Measurements from ENCODE around the gene MDFIC.
A peak's percentile ranks its signal among the peaks of the same experiment; 100 is the strongest.

The MDFIC gene

DNA sequence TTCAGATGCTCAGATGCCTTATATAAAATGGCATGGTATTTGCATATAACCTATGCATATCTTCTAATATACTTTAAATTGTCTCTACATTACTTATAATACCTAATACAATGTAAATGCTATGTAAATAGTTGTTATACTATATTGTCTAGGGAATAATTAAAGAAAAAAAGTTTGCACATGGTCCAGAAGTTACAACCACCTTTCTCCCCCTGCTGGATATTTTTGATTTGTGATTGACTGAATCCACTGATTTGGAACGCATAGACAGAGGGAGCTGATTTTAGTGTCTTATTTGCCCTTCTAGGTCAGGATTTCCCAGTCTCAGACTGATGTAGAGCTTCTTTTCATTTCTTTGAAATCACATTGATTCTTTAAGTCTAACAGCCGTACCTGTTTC, 31.8 kb downstream of the MDFIC start:
- no peak for DNase-seq (ENCODE audit: low read depth)

DNA sequence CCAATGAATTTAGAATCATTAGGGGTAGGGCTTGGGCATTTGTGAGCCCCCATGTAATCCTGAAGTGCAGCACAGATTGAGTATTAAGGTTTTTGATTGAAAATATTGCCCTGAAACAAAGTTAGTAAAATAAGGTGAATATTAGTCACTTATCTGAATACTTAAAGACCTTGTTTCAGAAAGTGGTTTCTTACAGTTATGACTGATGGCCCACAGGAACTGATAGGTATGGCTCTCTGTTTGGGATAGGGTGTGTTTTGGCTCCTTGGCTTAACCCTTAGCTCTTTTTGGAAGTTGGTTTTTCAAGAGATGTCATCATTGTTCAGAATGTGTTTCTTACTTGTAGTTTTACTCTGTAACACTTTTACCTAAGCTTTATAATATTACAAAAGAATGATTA, 34.8 kb downstream of the MDFIC start:
- no peak for DNase-seq (ENCODE audit: low read depth)

DNA sequence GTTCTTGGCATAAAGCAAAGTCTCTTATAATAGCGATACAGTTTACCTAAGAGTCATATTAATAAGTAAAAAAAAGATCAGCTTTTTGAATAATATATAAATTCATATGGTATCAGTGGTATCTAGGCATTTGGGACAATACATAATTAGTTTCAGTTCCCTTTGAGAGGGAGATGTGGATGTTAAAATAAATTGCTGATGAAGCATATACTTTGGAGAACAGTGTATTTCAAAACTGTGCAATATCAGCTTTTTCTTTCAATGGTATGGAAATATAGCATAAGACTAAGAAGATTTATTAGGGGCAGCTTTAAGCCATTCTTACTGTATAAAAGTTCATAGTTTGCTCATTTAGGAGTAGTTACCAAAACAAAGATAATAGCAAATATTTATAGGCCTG, 35.5 kb downstream of the MDFIC start:
- no peak for DNase-seq (ENCODE audit: low read depth)

DNA sequence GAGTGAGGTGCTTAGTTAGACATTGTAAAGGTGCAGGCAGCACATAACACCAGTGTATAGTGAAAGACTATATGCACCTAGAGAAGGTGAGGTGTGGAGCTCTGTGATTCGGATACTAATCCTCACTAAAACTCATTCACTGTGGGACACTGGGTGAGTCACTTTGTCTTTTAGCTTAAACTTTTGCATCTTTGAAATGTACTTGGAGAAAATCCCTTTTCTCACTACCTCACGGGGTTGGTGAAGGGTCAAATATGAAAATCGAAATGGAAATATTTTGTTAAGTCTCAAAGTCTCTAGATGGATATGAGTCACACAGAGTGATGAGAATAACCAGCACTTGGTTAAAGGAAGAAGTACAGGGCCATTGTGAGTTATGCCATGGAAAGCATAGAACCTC, 38.0 kb downstream of the MDFIC start:
- no peak for DNase-seq (ENCODE audit: low read depth)

DNA sequence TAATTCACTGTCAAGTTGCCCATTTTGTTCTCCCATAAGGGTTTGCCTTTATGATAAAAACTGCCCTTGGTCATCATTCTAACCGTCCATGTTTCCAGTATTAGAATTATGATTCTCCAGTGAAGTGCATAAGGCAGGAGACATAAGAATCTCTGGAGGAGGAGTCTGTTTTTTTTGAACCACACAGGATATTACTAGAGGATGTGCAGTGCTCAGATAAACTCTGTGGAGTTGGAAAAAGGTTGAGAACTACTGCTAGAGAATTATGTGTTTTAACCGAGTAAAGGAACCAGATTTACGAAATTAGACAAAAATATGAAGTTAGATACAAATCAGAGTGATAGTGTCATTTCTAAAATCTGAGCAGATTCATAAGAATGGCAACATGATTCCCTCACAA, 40.5 kb downstream of the MDFIC start:
- no peak for DNase-seq (ENCODE audit: low read depth)

DNA sequence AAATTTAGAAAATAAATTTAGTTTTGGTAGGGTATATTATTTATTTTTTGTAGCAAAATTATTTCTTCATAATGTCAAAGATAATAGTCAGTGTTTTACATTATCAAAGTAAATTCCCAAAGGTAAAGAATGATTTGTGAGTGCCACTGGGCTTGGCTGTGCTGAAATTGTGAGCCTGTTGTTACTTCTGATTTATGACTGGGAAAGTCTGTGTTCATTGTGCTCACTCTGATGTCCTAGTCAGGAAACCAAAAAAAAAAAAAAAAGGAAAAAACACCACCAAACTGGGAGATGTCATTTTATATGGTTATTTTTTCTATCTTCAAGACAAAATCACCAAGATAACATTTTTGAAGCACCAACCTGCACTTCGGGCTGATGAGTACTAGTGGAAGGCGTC, 44.3 kb downstream of the MDFIC start:
- DNase-seq (ENCODE audit: low read depth), result no peak

DNA sequence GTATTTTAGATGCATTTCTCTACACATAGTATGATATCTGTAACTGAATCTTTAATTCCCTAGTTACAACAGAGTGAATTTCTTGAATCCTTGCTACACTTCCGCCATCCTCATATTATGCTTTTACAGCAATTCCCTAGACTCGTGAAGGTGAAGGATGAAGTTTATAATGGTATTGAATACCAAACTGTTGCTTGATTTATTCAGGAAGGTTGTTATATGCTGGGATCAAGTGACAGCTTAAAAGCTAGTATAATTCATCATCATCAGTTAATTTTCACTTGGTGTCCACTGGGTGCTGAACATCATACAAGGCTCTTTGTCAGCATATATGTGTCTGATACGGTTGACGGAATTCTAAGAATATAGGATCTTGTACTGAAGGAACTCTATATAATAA, 47.2 kb downstream of the MDFIC start:
- DNase-seq (ENCODE audit: low read depth), result no peak

DNA sequence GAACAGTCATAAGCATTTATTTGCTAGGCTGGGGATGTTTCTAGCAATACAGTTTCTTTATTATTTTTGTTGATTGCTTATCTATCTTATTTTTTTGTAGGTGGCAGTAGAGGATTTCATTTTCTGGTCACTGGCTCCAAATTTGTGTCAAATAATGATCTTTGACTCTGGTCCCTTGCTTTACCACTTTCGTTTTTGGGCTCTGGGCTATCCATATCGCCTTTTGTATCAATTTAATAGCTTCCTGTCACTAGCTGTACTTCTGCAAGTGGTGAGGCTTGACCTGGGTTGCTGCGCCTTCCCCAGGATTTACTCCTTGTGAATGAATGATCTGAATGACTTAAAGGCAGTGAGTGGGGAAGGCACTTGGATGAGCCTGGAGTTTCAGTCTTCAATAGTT, 48.4 kb downstream of the MDFIC start:
- no peak for DNase-seq (ENCODE audit: low read depth)

DNA sequence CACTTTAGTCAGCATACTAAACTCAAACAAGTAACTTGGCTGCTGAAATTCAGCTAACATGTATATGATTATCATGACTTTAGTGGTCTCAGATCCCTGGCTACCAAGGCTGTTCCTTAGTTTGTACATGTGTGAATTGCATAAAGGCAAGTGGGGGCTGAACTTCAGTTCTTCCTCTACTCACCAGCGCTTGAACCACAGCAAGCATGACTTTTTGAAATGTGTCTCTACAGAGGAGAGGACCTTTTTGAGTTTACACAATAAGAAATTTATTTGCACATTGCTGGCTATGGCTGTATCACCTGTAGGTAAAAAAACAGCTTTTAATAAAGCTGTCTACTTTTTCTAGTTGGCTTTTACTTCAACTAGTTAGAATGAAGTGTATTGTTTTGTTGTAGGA, 48.8 kb downstream of the MDFIC start:
- DNase-seq (ENCODE audit: low read depth), result no peak

DNA sequence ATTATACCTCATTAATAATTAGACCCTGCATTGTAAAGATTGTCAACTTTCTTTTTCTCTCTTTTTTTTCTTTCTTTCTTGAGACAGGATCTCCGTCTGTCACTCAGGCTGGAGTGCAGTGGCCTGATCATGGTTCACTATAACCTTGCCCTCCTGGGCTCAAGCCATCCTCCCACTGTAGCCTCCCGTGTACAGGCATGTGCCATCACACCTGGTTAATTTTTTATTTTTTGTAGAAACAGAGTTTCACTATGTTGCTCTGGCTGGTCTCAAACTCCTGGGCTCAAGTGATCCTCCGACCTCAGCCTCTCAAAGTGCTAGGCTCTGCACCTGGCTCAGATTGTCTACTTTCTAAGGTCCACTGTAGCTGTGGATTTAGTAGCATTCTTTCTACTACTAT, 50.7 kb downstream of the MDFIC start:
- DNase-seq (ENCODE audit: low read depth), result no peak

DNA sequence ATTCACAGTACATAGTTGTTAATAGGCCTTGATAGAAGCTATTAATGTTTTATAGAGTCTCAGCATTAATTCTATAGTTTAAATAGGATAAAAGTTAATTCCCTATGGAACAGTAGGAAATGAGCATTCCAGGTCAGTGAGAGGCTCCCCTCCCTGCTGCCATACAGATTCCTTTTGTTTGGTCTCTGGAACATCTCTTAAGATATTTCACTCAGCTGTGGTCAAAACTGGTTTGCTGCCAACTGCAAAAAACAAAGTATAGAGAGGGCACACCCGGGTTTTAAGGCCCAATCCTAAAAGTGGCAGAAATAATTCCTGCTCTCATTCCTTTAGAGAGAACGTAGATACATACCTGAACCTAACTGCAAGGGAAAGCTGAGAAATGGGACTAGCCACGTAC, 51.3 kb downstream of the MDFIC start:
- DNase-seq (ENCODE audit: low read depth), result peak; percentile 60

DNA sequence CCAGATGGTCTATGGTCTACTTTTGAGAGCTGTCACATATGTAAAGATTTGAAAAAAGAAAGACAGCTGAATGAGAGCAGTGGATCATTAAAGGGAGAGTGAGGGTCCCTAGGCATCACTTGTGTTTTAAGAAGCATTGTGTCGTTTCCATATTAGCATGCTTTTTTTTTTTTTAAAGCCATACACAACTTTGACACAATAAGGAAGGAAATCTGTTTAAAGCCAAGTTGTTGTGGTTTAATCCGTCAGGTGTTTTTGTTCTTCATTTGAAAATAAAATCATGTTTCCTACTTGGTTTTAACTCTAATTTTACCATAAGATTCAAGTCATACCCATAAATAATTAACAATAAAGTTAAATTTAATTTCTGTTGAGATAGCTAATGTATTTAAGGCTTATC, 53.5 kb downstream of the MDFIC start:
- DNase-seq (ENCODE audit: low read depth), result no peak

DNA sequence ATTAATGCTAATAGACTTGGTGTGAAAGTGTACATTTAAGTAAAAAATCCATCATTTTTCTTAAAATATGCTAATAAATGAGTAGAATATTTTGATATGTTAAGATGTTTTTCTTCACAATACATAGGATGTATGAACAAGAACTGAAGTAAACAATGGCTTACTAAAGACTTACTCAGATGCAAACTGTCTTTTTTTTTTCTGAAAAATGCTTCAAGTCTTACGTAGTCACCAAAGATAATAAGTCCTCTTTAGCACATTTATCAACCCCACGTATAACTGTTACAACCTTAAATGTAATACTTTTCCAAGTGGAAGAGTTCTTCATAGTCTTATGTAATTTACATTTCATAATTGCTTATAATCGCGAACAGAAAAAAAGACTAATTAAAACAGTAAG, 54.8 kb downstream of the MDFIC start:
- DNase-seq (ENCODE audit: low read depth), result no peak

DNA sequence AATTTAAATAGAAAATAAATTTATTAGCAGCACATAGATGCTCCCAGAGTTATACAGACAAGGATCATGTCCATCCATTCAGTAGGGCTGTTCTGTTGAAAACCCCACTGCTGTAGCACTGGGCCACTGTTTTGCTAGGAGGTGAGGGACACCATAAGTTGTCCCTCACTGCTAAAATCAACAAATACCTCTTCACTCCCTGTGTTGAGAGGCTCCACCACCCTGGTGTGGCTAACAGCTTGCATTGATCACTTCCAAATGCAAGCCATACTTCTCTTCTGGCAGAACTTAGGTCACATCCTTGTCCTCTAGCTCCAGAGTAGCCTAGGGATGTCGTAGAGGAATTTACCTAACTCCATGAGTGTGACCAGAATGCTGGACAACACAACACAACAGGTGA, 55.4 kb downstream of the MDFIC start:
- no peak for DNase-seq (ENCODE audit: low read depth)

DNA sequence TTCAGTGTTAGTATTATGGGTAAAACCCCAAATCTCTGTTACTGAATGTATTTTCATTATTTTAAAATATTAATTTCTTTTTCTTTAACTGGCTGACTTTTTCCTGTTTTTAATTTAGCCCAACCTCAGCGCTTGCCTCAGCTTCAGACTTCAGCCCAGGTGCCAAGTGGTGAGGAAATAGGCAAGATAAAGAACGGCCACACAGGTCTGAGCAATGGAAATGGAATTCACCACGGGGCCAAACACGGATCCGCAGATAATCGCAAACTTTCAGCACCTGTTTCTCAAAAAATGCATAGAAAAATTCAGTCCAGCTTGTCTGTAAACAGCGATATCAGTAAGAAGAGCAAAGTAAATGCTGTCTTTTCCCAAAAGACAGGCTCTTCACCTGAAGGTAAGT, 57.5 kb downstream of the MDFIC start:
- DNase-seq (ENCODE audit: low read depth), result no peak

DNA sequence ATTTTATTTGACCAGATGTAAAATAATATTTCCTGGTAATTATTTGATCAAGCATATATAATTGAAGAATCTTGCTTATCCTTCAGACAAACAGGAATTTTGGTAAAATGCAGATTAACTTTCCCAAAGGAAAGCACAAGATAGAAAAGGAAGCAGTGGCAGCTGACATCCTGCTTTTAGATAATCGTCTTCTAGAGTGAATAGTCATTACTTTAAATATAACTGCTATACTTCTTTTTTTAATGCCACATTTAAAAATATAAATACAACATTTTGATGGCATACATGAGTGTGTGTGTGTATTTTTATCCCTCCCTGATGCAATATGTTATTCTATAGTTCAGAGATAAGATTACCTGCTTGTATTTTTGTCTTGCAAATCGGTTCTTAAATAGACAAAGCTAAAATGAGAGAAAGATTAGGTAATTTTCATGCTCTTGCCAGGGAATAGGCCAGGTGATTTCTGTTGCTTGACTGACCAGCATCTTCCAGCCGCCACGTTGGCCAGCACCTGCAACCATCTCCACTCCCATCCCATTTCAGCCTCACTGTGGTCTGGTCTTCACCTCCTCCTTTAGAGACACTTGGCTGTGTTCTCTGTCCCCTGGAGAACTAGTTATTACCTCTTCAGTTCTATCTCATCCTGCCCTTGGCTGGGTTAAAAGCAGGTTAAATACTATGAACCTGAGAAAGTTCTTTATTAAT, 58.1 kb downstream of the MDFIC start:
- DNase-seq (ENCODE audit: low read depth), result no peak

DNA sequence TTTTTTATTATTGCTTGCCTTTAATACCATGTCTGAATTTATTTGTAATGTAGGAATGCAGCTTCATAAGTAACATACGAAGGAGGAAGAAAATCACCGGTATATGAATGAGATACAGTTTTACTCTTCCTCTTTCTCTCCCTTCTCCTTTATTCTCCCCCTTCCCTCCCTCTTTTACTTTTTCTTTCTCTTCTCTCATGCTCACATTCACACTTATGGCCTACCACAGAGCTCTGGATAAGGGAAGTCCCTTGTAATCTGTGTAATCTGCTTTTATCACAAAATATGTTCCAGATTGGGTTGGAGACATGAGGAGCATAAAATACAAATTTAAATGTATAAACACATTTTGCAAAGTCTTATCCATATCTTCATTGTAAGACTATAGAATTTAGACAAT, 59.4 kb downstream of the MDFIC start:
- DNase-seq (ENCODE audit: low read depth), result no peak

DNA sequence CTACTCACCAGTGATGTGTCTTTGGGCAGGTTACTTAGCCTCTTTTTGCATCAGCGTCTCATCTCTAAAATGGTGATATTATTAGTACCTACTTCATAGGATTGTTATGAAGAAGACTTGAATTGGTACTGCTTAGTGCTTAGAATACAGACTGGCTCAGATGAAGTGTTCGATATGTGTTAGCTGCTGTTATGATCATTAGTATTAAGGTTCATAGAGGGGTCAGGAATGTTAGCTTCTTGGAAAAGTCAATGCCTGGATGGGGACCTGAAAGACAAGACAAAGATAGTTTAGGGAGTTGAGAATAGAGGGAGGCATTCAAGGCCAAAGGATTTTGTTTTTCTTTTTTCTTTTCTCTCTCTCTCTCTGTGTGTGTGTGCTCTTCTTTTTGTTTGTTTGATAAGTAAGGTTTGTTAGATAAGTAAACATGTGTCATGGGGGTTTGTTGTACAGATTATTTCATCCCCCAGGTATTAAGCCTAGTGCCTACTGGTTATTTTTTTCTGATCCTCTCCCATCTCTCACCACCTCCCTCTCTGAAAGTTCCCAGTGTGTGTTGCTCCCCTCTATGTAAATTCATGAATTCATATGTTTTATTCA, 63.3 kb downstream of the MDFIC start:
- no peak for DNase-seq (ENCODE audit: low read depth)

DNA sequence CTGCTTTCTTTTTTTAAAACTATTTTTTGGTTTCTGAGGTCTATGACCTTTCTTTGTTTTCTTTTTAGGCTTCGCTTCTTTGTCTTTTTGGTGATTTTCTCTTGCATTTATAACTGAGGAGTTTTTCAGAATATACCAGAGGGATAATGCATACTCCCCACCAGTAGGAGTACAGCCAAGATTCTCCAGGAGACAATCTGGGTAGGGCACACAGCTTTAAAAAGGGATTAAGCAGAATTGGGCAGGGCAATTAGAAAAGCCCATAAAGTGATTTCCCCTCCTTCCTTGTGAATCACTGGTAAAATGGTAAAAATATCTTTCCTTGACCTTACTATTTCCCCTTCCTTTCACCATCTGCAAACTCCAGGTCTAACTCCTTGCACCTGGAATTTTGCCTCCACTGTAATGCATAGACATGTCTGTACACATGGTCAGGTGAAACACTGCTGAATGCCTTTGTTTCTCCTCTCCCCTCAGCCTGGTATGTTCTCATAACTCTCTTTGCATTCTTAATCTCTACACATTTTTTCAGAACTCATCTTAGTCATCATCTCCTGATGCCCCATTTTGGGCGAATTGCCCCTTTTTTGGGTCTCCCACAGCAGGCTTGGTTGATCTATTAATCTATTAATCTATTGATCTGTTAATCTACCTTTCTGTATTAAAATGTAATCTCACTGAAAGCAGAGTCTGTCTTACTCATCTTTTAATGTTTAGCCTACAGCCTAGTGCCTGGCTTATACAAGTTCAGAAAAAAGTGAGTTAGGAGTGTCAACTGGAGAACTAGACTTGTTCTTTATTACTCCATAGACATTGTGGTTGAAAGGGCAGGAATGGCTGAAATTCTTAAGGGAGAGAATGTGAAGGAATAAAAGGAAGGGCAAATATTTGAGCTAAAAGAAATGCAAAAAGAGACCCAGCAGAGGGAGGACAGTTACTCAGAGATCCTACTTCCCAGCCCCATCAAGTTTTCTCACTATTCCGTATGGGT, 64.6 kb downstream of the MDFIC start:
- peak; percentile 67 for DNase-seq (ENCODE audit: low read depth)

DNA sequence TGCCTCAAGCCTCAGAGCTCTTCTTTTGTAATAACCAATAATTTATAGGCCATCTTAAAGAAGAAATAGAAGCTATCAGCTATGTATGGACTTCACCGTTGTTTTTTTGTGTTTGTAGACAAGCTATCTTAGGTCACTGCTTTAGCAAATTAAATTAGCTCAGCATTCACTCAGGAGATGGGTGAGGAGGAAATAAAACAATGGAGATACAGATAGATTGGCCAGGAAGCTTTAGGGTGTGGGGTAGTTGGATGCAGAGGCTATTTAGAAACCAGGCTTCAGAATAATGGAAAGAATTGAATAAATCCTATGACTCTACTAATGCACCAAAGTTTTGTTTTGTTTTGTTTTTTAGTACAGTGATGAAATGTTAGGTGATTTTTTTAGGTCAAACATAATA, 66.1 kb downstream of the MDFIC start:
- DNase-seq (ENCODE audit: low read depth), result no peak

DNA sequence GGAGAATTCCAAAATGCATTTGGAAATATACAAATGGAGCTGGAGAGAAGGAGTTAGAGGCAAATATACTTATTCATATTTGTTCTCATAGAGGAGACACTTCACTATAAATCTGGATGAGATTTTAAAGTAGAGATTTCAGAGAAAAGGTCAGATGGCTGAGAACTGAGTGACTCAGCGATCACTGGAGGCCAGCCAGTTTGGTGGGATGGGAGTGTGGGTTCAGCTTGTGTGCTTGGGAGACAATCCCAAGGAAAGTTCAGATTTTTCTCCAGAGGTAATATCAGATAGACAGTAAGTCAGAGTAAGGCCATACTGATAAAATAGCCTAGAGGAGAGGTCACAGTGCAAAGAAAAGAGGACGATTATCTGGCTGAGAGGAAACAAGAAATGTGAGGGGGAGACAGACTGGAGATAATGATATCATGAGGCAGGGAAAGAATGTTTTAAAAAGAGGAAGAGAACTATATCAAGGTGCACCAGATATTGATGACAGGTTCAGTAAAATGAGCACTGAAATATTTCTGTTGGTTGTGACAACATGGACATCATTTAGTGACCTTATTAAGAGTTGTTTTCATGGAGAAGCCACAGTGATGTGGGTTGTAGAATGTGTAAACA, 67.0 kb downstream of the MDFIC start:
- peak; percentile 84 for DNase-seq (ENCODE audit: low read depth)

DNA sequence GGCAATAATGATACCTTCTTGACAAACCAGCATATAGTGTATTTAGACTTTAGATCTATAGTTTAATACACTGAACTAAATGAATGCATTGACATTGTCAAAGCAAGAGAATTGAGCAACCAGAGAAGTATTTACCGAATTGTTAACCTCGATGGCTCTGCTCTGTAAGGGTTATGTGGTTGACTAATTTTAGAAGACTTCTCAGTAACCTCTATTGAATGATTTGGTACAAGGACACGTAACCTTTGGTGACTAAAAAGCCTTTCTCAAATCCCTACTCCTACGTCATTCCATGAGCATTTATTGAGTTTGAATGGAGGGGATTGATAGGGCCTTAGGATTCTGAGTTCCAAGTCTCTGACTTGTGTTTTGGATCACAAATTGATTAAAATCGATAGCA, 67.6 kb downstream of the MDFIC start:
- no peak for DNase-seq (ENCODE audit: low read depth)

Measured in EH (cell line).